NCI-H1417 (cell line): ENCODE data around the gene SSH3.
"Not testable (repeated sequence)": the region's sequence is repeated elsewhere in the genome, so short reads cannot be mapped to it uniquely, and the experiment has no call there.

ENCODE experiments used
- DNase-seq, 3 experiments: peaks; one replicate each; lab custom pipeline; 2025; lab: John Stamatoyannopoulos, UW

Gene SSH3

DNA sequence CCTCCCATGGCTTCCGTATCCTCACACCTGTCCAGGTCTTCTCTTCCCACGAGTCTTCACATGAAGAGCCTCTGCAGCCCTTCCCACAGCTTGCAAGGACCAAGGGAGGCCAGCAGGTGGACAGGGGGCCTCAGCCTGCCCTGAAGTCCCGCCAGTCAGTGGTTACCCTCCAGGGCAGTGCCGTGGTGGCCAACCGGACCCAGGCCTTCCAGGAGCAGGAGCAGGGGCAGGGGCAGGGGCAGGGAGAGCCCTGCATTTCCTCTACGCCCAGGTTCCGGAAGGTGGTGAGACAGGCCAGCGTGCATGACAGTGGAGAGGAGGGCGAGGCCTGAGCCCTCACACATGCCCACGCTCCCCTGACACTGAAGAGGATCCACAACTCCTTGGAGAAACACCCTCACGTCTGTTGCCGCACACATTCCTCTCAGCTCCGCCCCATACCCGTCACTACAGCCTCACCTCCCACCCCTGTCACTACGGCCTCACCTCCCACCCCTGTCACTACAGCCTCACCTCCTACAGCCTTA is 8.3 kb downstream of the SSH3 start:
- no peak for DNase-seq

DNA sequence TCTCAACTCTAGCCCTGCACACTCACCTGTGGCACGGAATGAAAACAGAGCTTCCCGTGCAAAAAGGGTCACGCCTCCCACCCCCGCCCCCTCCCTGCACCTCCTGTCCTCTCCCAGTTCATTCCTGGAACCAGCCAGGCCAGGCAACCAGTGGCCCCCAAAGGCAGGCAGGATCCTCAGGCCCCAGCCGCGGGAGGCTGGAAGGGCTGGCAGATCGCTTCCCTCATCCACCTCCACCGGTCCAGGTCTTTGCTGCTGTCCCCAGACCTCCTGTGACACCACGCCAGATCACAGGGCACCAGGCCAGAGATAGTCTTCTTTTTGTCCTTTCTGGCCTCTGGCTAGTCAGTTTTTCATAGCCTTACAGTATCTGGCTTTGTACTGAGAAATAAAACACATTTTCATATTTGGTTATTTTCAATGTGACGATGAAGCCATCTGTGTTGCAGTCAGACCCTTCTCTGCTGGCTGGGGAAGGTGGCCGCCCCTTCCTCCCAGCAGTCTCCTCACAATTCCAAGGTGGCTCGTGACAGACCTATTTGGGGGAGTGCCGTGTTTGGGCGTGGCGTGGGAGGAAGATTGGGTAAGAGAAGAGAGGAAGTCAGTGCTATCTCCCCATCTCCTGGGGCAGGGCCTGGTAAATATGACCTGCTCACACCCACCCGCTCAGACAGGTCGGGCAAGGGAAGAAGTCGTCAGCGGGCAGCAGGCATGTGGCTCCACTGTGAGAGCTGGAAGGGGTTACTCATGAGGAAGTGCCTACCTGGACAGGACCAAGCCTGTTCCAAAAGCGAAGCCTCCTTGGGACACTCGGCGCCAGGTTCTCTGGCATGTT is 9.1 kb downstream of the SSH3 start:
- DNase-seq: no peak

DNA sequence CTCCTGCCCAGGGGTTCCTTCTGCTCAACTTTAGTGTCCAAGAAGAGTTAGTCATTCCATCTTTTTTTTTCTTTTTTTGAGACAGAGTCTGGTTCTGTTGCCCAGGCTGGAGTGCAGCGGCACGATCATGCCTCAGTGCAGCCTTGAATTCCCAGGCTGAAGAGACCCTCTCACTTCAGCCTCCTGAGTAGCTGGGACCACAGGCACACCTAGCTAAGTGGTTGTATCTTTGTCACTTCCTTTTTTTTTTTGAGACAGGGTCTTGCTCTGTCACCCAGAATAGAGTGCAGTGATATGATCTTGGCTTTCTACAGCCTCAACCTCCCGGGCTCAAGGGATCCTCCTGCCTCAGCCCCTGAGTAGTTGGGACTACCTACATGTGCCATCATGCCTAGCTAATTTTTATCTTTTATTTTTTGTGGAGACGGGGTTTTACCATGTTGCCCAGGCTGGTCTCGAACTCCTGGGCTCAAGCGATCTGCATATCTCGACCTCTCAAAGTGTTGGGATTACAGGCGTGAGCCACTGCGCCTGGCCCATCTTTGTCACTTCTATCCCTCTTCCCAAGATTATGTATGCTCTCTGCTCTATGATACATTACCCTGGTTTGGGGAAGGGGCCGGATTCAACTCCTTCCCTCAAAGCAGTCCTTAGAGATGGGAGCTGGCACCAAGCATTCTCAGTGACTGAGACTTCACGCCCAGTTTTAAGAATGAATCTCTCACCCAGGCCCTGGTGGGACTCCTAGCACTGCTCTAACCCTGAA is 10.0 kb downstream of the SSH3 start:
- DNase-seq: no peak

DNA sequence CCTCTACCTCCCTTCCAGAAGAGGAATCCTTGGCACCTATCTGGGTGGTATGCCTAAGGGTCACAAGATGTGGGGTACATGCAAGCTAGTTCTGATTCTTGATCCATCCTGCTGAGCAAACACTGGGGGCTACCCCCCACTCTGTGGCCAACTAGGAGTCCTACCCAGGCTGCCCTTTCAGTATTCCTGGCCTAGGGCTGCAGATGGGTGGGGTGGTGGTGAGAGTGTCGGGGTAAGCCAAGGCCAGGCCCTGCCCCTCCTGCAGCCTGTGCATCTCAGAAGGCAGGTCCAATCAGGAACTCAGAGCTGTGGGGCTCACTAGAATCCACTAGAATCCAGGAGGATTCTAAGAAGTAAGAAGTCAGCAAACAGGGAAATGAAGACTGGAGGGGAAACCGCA is 10.9 kb downstream of the SSH3 start:
- DNase-seq: no peak

DNA sequence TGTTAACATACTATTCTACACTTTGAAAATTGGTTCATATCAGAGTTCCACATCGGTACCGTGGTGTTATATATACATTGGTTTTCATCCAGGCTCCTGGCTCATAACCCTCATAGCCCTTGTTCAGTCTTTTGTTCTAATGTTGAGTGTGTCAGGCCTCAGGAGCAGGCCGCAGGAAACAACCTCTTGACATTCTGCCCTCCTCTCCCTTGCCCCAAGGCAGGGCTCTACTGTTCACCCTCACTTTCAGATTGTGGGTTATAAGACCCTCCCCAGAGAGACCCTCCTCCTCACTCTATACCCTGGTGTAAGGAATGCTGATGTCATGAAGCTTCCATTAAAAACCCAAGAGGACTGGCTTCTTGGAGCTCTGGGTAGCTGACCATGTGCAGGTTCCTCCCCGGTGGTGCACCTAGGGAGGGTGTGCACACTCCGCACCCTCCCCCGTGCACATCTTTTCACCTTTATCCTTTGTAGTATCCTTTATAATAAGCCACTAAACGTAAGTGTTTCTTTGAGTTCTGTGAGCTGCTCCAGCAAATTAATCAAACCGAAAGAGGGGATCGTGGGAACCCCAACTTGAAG is 12.1 kb downstream of the SSH3 start:
- no peak for DNase-seq

DNA sequence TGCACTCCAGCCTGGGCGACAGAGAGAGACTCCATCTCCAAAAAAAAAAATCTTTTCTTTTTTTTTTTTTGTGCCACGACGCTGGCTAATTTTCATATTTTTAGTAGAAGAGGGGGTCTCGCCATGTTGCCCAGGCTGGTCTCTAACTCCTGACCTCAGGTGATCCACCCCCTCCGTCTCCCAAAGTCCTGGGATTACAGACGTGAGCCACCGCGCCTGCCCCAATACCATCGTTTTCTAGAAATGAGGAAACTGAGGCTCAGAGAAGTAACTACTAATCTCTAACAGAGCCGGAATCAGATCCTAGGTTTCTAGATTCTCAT is 13.5 kb downstream of the SSH3 start:
- no peak for DNase-seq

DNA sequence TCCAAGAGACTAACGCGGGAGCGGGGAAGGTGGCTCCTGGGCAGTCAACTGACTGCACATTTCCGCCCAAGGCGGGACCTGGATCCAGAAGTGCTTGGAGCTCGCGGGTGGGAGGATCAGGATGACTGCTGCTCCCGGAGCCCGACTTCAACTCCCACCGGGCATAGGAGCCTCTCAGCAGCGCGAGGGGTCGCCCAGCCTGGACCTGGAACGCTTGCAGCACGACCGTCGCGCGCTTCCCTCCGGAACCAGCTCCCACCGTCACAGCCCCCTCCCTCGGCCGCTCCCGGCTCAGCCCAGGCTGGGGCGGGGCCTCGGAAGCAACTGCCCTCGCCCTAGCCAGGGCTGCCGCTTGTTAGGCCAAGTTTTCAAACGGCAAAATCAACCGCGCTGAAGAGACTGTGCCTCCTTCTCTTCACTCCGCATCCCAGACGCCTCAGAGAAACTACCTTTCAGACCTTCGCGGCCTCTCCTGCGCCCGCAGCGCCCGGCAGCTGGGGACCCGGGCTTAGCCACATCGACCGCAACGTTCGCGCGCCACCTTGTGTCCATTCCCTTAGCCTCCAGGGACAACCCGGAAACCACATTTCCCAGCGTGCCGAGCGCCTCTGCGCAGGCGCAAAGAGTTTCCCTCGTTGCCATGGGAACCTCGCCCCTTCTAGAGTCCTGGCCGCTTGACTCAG is 14.0 kb downstream of the SSH3 start:
- DNase-seq: peak; percentile 98 to 100 (median 99)

DNA sequence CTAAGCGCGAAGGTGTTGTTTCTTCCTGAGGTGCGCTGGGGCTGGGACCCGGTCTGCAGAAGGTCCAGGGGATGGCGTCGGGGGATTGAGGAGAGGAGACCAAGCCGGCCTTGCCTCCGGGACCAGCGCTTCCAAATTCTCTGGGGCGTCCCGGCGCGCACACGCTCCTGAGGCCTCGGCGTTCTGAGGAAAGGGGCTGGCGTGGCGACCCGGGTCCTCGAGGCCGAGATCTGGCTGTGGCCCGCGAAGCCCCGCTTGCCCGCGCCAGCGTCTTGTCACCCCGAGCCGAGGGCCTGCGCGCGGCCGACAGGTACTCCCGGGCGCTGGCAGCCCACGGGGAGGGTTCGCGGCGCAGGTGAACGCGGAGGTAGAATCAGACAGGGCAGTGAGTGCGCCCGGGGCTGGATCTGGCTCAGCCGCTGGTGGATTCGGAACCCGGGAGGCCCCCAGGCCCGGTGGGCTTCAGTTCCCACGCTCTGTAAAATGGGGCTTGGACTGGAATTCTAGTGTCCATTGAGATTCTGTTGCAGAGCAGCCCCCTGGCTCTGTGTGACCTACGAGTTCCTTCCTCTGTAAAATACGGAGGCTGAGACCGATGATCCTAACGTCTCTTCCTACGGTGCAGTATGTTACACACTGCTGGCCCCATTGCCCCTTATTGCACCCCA is 14.7 kb downstream of the SSH3 start:
- peak; percentile 40 to 92 (median 70) for DNase-seq

DNA sequence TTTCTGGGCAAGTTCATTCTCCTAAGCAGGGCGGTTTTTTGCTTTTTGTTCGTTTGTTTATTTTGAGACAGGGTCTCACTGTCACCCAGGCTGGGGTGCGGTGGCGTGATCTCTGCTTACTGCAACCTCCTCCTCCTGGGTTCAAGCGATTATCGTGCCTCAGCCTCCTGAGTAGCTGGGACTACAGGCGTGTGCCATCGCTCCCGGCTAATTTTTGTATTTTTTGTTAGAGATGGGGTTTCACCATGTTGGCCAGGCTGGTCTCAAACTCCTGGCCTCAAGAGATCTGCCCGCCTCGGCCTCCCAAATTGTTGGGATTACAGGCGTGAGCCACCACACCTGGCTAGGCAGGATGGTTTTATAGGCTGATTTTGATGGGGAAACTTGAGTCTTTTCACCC is 15.5 kb downstream of the SSH3 start:
- not testable (repeated sequence) for DNase-seq

DNA sequence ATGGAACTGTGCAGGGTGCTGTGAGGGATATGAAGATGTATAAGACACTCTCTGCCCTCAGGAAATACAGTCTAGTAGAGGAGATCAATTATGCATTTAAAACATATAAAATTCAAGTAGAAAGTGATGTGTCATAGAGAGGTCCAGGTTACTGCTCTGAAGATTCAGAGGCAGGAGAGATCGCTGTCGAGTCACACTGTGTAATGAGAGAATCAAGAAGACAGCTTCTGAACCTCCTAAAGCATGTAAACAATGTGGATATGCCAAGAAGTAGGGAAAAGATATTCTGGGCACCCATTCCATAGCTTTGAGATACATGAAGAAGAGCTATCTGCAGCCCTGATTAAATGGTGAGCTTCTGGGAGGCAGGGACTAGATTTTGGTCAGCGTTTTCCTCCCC is 16.7 kb downstream of the SSH3 start:
- DNase-seq: no peak

DNA sequence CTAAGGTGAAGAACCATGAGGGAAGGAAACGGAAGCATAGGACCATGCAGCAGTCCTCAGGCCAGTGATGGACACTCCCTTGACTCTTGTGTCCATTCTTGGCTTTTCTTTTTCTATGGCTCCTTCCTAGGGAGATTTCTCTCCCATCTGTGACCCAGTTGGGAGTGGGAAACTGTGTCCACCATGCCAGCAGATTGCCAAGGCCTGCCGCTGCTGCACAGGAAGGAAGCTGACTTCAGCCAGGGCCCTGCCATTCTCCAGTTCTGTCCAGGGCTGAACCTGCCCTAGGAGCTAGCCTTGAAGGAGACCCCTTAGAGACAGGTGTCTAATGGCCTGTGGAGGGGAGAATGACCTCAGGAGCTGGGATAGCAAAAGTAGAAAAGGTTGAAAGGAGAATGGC is 17.4 kb downstream of the SSH3 start:
- no peak for DNase-seq

DNA sequence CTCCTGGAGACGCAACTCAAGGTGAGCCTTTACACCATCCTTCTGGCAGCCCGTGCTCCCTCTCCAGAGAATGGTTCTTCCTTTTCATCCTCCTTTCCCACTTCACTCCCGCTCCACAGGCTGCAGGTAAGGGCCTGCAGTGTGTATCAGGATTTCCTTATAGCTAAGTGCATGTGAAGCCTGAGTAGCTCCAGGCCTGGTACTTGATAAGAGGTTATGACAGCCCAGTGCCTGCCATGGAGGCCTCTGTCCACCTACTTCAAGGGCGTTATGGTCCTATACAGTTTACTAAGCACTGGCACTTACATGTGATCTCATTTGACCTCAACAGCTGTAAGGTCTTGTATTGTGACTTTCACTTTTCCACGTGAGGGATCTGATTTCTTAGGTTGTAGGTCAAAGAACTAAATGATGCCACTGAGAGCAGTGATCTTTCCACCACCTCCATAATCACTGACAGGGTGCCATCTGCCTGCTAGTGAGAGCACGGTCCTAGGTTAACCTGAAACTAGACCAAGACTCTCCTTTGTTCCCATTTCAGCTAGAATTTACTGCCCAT is 18.1 kb downstream of the SSH3 start:
- no peak for DNase-seq

DNA sequence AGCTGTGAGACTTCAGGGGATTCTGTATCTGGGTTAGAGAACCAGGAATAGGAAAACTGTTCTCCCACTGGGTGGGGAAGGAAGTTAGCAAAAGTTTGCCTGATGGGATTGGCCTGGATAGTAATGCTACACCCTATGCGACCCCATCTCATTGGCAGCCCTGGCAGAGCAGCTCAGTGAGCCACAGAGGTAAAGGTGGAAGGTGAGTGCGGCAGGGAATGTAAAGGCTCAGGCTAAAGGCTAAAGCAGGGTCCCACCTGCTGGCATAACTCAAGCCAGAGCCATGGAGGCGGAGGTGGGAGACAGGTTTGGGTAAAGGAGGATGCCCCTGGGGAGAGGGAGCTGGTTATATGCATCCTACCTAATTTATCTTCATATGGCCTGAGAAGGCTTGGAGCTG is 18.7 kb downstream of the SSH3 start:
- no peak for DNase-seq

DNA sequence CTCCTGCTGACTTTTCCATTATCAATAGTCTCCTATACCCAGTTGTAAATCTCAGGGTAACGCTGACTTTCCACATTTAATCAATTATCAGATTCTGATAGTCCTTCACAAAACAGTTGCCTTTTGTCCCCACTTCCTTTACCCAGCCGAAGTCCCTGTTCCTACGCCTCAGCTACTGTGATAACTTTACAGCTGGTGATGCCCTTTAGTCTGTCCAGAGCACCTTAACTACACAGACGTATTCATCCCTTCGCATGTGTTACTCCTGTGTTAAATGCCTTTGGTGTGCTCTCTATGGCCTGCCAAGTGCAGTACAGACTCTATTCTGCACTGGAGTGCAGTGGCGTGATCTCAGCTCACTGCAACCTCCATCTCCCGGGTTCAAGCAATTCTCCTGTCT is 20.2 kb downstream of the SSH3 start:
- DNase-seq: no peak

DNA sequence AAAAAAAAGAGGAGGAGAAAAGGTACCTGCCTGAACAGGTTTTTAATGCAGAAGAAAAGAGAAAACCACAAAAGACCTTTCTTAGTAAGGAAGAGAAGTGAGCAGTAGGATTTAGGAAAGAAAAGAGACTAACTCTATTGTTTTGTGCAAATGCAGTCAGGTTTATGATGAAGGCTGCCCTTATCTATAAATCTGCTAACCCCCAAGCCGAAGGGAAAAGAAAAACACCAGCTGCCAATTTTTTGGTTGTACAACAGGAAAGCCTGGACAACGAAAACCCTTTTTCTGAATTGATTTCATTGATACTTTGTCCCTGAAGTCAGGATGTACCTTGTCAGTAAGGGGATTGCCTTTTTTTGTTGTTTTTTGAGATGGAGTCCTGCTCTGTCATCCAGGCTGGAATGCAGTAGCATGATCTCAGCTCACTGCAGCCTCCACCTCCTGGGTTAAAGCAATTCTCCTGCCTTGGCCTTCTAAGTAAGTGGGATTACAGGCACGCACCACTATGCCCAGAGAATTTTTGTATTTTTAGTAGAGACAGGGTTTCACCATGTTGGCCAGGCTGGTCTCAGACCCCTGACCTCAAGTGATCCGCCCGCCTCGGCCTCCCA is 28.9 kb downstream of the SSH3 start:
- no peak for DNase-seq

DNA sequence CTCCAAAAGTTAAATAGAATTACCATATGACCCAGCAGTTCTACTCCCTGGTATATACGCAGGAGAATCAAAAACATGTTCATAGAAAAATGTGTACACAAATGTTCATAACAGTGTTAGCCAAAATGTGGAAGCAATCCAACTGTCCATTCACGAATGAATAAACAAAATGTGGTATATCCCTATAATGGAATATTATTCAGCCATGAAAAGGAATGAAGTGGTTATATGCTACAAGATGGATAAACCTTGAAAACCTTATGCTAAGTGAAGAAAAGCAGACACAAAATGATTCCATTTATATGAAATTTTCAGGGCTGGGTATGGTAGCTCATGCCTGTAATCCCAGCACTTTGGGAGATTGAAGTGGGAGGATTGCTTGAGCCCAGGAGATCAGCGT is 33.9 kb downstream of the SSH3 start:
- no peak for DNase-seq

DNA sequence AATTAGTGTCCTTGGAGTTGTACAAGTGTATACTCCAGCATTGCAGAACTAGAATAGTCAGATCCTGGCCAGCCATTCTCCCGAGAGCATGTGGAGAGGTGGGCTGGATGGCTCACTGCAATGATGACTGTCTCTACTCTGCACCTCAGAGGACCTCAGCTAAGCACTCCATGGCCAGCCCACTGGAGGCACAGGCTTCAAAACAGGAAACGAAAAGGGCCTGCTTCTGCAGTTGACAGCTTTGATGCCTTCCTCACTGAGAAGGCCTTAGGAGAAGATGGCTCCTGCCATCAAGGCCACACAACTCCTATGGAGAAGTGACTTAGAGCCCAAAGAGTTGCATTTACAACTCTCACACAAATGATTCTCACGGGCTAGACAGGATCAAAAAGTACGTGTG is 40.9 kb downstream of the SSH3 start:
- no peak for DNase-seq

DNA sequence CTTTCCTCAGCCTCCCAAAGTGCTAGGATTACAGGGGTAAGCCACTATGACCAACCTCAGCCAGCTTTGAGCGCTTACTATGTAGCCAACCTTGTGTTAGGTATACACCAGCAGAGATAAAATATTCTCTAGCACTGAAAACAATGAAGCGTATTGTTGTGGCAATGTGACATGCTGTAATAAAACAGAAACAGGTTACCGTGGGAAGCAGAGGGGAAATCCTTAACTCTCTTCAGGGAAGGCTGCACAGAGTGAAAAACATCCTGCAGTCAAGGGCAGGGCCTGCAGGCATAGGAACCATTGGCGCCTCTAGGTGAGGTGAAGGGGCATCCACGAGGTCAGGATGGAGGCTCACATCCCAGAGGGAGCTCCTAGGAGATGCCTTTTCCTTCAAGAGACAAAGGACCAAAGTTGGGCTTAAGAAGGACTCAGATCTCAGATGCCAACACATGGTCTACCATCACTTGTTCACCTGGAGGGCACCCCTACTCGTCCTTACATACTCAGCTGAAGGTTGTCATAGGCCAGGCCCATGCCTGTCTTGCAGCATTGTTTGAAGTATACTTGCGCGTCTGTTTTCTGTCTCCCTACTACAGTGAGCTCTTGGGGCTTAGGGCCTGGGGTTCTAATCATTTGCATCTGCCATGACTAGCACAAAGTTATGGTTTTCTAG is 42.1 kb downstream of the SSH3 start:
- DNase-seq: no peak

DNA sequence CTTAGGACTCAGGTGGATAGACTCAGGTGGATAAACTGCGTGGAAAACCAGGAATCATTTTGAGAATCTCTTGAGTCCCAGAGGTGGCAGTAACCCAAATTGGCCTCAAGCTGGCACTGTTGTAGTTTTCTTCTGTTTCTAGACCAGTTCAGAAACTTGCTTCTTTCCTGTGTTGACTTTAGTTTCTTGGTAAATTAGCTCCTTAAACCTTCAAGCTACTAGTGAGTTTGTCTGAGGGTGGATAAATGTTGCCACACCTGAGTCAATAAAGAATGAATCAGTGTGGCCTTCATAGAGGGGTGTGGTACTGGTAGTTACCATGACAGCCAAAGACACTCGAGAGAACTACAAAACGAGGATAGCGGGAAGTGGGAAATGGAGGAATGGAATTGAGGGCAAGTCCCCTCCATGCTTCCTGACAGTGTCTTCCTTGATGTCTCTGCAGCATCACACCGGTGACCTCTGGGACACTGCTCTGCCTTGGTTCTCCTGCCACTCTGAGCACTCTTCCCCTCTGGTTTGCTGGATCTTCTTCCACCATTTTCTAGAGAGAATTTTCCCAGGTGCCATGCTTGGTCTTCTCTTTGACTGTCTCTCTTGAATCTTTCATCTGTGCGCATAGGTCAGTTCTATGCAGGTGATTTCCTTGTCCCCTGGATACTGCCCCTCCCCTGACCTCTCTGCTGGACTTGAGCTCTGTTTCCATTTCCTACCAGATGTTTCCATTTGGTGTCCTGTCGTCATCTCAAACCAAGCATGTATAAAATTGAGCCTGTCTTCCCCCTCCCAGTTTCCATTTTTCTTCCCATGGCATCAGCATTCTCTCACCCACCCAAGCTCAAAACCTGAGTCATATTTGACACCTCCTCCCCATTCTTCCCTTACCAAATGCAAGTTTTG is 42.8 kb downstream of the SSH3 start:
- DNase-seq: peak; percentile 24 to 53 (median 24)
